Stomach (tissue), 9 donors: ENCODE measurements around the gene ADARB2. TPM values are rescaled to one million over a fixed set of nuclear protein-coding genes. Genes with fewer than 3 reads are reported as not detected.

Experiments used
- DNase-seq, 2 donors: peaks; one replicate each; pipeline versions ENCODE4 v3.0.0 to v3.0.0-alpha.2; 2013 to 2019
- H3K27ac ChIP-seq, 5 donors: fragments of 200-600 bp in 4 of 5; sonication (generic) in 4 of 5; one replicate each; pipeline ENCODE4 v1.5.1; 2013 to 2019; ENCODE audit warnings: mild to moderate bottlenecking in 1 of 5, moderate library complexity in 1 of 5
- H3K27me3 ChIP-seq, 3 donors: fragments of 200-600 bp; sonication (generic); one replicate each; pipeline ENCODE4 v1.5.1; 2017 to 2019; ENCODE audit warnings: mixed run types in 1 of 3
- H3K36me3 ChIP-seq, 4 donors: fragments of 200-600 bp; sonication (generic); 1 replicate in 3 of 4; 2 replicates in 1 of 4; pipeline ENCODE4 v1.5.1; 2016 to 2019
- H3K4me1 ChIP-seq, 4 donors: fragments of 200-600 bp; sonication (generic); one replicate each; pipeline ENCODE4 v1.5.1; 2016 to 2019
- H3K4me3 ChIP-seq, 4 donors: fragments of 200-600 bp; sonication (generic) in 3 of 4; one replicate each; pipeline ENCODE4 v1.5.1; 2016 to 2019; ENCODE audit warnings: mild to moderate bottlenecking in 1 of 4
- H3K9me3 ChIP-seq, 4 donors: fragments of 200-600 bp; sonication (generic); one replicate each; pipeline ENCODE4 v1.5.1; 2016 to 2019
- CTCF ChIP-seq, 7 experiments: fragments of 450-650 bp in 4 of 7; fragments of 200-600 bp in 3 of 7; sonication (generic) in 3 of 7; IDR thresholded peaks; one replicate each; pipeline ENCODE4 v1.5.1; 2016 to 2019; ENCODE audit warnings: antibody characterized with exemption in 7 of 7, control low read depth in 2 of 7, mild to moderate bottlenecking in 1 of 7
- EP300 ChIP-seq: sonication (generic); formaldehyde crosslinking; IDR thresholded peaks from one replicate; pipeline ENCODE4 v1.6.1; 2017; ENCODE audit warnings: antibody characterized with exemption
- POLR2A ChIP-seq, 4 donors: fragments of 450-650 bp; IDR thresholded peaks; one replicate each; pipeline ENCODE4 v1.6.1; 2016; ENCODE audit warnings: antibody characterized with exemption in 4 of 4, control low read depth in 2 of 4, mild to moderate bottlenecking in 1 of 4, moderate library complexity in 1 of 4
- POLR2AphosphoS5 ChIP-seq, 3 donors: sonication (generic); formaldehyde crosslinking; IDR thresholded peaks; one replicate each; pipeline ENCODE4 v1.6.1; 2016; ENCODE audit warnings: antibody characterized with exemption in 3 of 3
- WGBS, 5 donors: extraction: QIAGEN DNeasy Blood & Tissue Kit in 3 of 5; methylation state at CpG; one replicate each; pipeline versions ENCODE4 v1.1.5 to v1.1.7; 2013 to 2018; 5-methylcytosine and 5-hydroxymethylcytosine counted together
- intact Hi-C: fragments of 100-400 bp; cut with DNase I; formaldehyde crosslinking; loops from one replicate; pipeline ENCODE4 v1.15.1; 2023; ENCODE audit warnings: low total_unique reads
- polyA plus RNA-seq, 3 donors: library from polyadenylated mRNA; stranded (reverse); fragments of 200-250 nt; gene quantifications; one replicate each; pipeline ENCODE4 v1.2.3, GENCODE V29; 2013
- total RNA-seq, 5 donors: library from RNA; depleted of rRNA; stranded (reverse); fragments of >200 nt; gene quantifications; one replicate each; pipeline versions ENCODE4 v1.1.0 to v1.2.3, GENCODE V29; 2014 to 2016
- donor health status: healthy with polysubstance abuse.
- donor health status: Bipolar disorder and iron deficiency.
- donor health status: healthy.

ADARB2 gene
- total and polyA plus RNA-seq, 8 donors = 0.55 to 4.1 (median 1.4) TPM; not detected in 1

- no peak overlapping the region for H3K27ac ChIP-seq
- no peak overlapping the region for H3K4me3 ChIP-seq
- DNase-seq = no peak
- peaks cover 0 to 20% (median 0%) of the 10 kb centered on the region in 3 donors for H3K27me3 ChIP-seq
- no peaks in the 10 kb centered on the region for H3K36me3 ChIP-seq
- TF ChIP-seq POLR2AphosphoS5 (IDR thresholded peaks at IDR 0.05) = no peak
- TF ChIP-seq POLR2A (IDR thresholded peaks at IDR 0.05) = no peak
- no peak for TF ChIP-seq CTCF (IDR thresholded peaks at IDR 0.05)
- TF ChIP-seq EP300 = no peak
- no peaks in the 10 kb centered on the region for H3K4me1 ChIP-seq
- 69 to 86% (median 84%) methylated on average over 4 of the region's 4 CpGs for WGBS, 5 donors
- no peaks in the 10 kb centered on the region for H3K9me3 ChIP-seq
- intact Hi-C loops = no loop called here
These were observed 365.1 kb downstream of the ADARB2 start for GRCh38 chr10:1372212-1372611.

GRCh38 chr10:1370298-1370697, 367.0 kb downstream of the ADARB2 start:
- peaks cover 0 to 10% (median 0%) of the 10 kb centered on the region in 3 donors for H3K27me3 ChIP-seq
- H3K4me3 ChIP-seq = no peak overlapping the region
- 63 to 87% (median 82%) methylated on average over 1 of the region's 1 CpG for WGBS, 5 donors
- intact Hi-C loops = no loop called here
- H3K36me3 ChIP-seq = no peaks in the 10 kb centered on the region
- no peaks in the 10 kb centered on the region for H3K9me3 ChIP-seq
- H3K27ac ChIP-seq = no peak overlapping the region
- H3K4me1 ChIP-seq = no peaks in the 10 kb centered on the region
- TF ChIP-seq POLR2AphosphoS5 (IDR thresholded peaks at IDR 0.05) = no peak
- no peak for TF ChIP-seq POLR2A (IDR thresholded peaks at IDR 0.05)
- TF ChIP-seq EP300 = no peak
- TF ChIP-seq CTCF (IDR thresholded peaks at IDR 0.05) = no peak
- DNase-seq = no peak

- intact Hi-C loops = no loop called here
- Histone ChIP-seq H3K27ac (no peak overlapping the region), H3K36me3 (no peaks in the 10 kb centered on the region), H3K9me3 (no peaks in the 10 kb centered on the region), H3K27me3 (peaks cover 0 to 10% (median 0%) of the 10 kb centered on the region in 3 donors), H3K4me1 (no peaks in the 10 kb centered on the region), H3K4me3 (no peak overlapping the region)
- TF ChIP-seq POLR2A (IDR thresholded peaks at IDR 0.05) = no peak
- TF ChIP-seq EP300 = no peak
- no peak for TF ChIP-seq POLR2AphosphoS5 (IDR thresholded peaks at IDR 0.05)
- no peak for TF ChIP-seq CTCF (IDR thresholded peaks at IDR 0.05)
- 55 to 68% (median 61%) methylated on average over 7 of the region's 7 CpGs for WGBS, 5 donors
- DNase-seq = peak in 1 of 2 donors; percentile 20
These were observed 367.7 kb downstream of the ADARB2 start for GRCh38 chr10:1369665-1370064.

GRCh38 chr10:1369197-1369596, 368.1 kb downstream of the ADARB2 start:
- H3K27me3 ChIP-seq = peaks cover 0 to 10% (median 0%) of the 10 kb centered on the region in 3 donors
- intact Hi-C loops = no loop called here
- no peaks in the 10 kb centered on the region for H3K36me3 ChIP-seq
- no peak overlapping the region for H3K4me3 ChIP-seq
- no peaks in the 10 kb centered on the region for H3K9me3 ChIP-seq
- DNase-seq = no peak
- TF ChIP-seq CTCF (IDR thresholded peaks at IDR 0.05) (no peak), EP300 (no peak), POLR2A (IDR thresholded peaks at IDR 0.05) (no peak), POLR2AphosphoS5 (IDR thresholded peaks at IDR 0.05) (no peak)
- H3K27ac ChIP-seq = no peak overlapping the region
- H3K4me1 ChIP-seq = no peaks in the 10 kb centered on the region
- WGBS, 5 donors = 54 to 68% (median 57%) methylated on average over 7 of the region's 7 CpGs
